Fibroblast of lung (primary cell): ENCODE results near the gene EME1. TPM values are rescaled to one million over a fixed set of nuclear protein-coding genes. Genes with fewer than 3 reads are reported as not detected.
"Not testable (repeated sequence)": the region's sequence is repeated elsewhere in the genome, so short reads cannot be mapped to it uniquely, and the experiment has no call there.

Experiments
- DNase-seq, 2 donors: peaks; one replicate each; pipeline versions ENCODE4 v3.0.0 to v3.0.0-alpha.2; 2010; ENCODE audit warnings: low read depth in 2 of 2
- H2AFZ ChIP-seq: 2 replicates; pipeline ENCODE4 v1.5.1; 2012; ENCODE audit warnings: low read length, control low read depth, inconsistent platforms
- H3K27ac ChIP-seq: 2 replicates; pipeline ENCODE4 v1.5.1; 2011; ENCODE audit warnings: low read length, control low read depth; ENCODE audit not compliant: insufficient read depth
- H3K27me3 ChIP-seq: 2 replicates; pipeline ENCODE4 v1.5.1; 2011; ENCODE audit warnings: mild to moderate bottlenecking, low read length; ENCODE audit not compliant: control insufficient read depth, insufficient read depth
- H3K36me3 ChIP-seq: 2 replicates; pipeline ENCODE4 v1.5.1; 2011; ENCODE audit warnings: low read length; ENCODE audit not compliant: control insufficient read depth, insufficient read depth
- H3K4me1 ChIP-seq: 2 replicates; pipeline ENCODE4 v1.5.1; 2011; ENCODE audit warnings: low read length; ENCODE audit not compliant: control insufficient read depth, insufficient read depth; ENCODE audit errors: extremely low read depth
- H3K4me2 ChIP-seq: 2 replicates; pipeline ENCODE4 v1.5.1; 2011; ENCODE audit warnings: low read length, control low read depth; ENCODE audit not compliant: insufficient read depth; ENCODE audit errors: extremely low read depth
- H3K4me3 ChIP-seq, 4 experiments: fragments of 200-600 bp in 1 of 4; sonication (generic) in 1 of 4; replicated peaks in 1 of 4; 2 replicates each; pipeline ENCODE4 v1.5.1; 2011 to 2016; ENCODE audit warnings: low read length in 4 of 4, low read depth in 3 of 4, mild to moderate bottlenecking in 3 of 4, control low read depth in 2 of 4, inconsistent platforms in 1 of 4, mixed read lengths in 1 of 4; ENCODE audit not compliant: insufficient read depth in 1 of 4; ENCODE audit errors: control extremely low read depth in 1 of 4
- H3K79me2 ChIP-seq: 2 replicates; pipeline ENCODE4 v1.5.1; 2012; ENCODE audit warnings: mild to moderate bottlenecking, low read length, inconsistent platforms; ENCODE audit not compliant: control insufficient read depth, insufficient read depth
- H3K9ac ChIP-seq: 2 replicates; pipeline ENCODE4 v1.5.1; 2011; ENCODE audit warnings: mild to moderate bottlenecking, low read length, control low read depth; ENCODE audit not compliant: insufficient read depth
- H3K9me3 ChIP-seq: 2 replicates; pipeline ENCODE4 v1.5.1; 2012; ENCODE audit warnings: low read depth, low read length; ENCODE audit not compliant: control insufficient read depth, insufficient read depth
- H4K20me1 ChIP-seq: 2 replicates; pipeline ENCODE4 v1.5.1; 2011; ENCODE audit warnings: low read length; ENCODE audit not compliant: control insufficient read depth, insufficient read depth; ENCODE audit errors: extremely low read depth
- EZH2 ChIP-seq: IDR thresholded peaks from 2 replicates; pipeline ENCODE4 v1.5.1; 2012; ENCODE audit warnings: low read length, control low read depth, mild to moderate bottlenecking; ENCODE audit errors: missing control alignments
- polyA plus RNA-seq, 2 donors: library from polyadenylated mRNA; depleted of rRNA in 1 of 2; stranded (reverse) in 1 of 2; unstranded in 1 of 2; fragments of >200 nt; gene quantifications; 2 replicates each; pipeline ENCODE4 v1.2.1, GENCODE V29; 2011 to 2012; ENCODE audit warnings: missing spikeins in 1 of 2
- total RNA-seq: library from RNA; depleted of rRNA; stranded (reverse); fragments of >200 nt; gene quantifications from 2 replicates; pipeline ENCODE4 v1.2.1, GENCODE V29; 2014
- TF ChIP-seq, protein P1 (sequence below), 2 donors: IDR thresholded peaks in 1 of 2; conservative IDR thresholded peaks in 1 of 2; 1 replicate in 1 of 2; 2 replicates in 1 of 2; pipeline ENCODE4 v1.5.1; 2011 to 2012; ENCODE audit warnings: low read length in 2 of 2, control low read depth in 1 of 2, inconsistent platforms in 1 of 2, low read depth in 1 of 2, mild to moderate bottlenecking in 1 of 2

Gene EME1
- total and polyA plus RNA-seq, 2 donors (not counting 1 experiment from before 2014, with no cell fraction given), result 2.3 to 2.7 TPM

DNA sequence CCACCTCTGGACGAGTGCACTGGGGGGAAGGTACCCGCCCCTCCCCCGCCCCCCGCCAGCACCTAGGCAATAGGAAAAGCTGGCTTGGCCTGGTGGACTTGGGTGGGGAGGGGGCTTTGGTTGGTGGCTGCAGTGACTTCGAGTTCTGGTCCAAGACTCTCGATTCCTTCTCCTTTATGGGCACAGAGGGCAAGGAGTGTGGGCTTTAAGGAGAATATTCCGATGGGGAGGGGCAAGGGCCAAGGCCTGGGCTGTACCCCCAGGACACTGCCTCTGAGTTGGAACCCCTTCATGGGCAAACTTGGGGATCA lies 53.4 kb downstream of the EME1 start:
- TF ChIP-seq, protein P1, sequence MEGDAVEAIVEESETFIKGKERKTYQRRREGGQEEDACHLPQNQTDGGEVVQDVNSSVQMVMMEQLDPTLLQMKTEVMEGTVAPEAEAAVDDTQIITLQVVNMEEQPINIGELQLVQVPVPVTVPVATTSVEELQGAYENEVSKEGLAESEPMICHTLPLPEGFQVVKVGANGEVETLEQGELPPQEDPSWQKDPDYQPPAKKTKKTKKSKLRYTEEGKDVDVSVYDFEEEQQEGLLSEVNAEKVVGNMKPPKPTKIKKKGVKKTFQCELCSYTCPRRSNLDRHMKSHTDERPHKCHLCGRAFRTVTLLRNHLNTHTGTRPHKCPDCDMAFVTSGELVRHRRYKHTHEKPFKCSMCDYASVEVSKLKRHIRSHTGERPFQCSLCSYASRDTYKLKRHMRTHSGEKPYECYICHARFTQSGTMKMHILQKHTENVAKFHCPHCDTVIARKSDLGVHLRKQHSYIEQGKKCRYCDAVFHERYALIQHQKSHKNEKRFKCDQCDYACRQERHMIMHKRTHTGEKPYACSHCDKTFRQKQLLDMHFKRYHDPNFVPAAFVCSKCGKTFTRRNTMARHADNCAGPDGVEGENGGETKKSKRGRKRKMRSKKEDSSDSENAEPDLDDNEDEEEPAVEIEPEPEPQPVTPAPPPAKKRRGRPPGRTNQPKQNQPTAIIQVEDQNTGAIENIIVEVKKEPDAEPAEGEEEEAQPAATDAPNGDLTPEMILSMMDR (conservative IDR thresholded peaks at IDR 0.05 in 1 of 2, IDR thresholded peaks at IDR 0.05 in 1 of 2; ENCODE audit: low read depth in 1 of 2, low read length in 2 of 2), result no peak
- no peak for TF ChIP-seq EZH2
- H4K20me1 ChIP-seq, result no peaks in the 10 kb centered on the region

GRCh38 chr17:50426814-50427787 lies 54.1 kb downstream of the EME1 start:
- peak; percentile 17 to 35 for DNase-seq
- Histone ChIP-seq H3K9ac (no peak overlapping the region), H3K4me1 (peaks cover 12% of the 10 kb centered on the region), H3K4me2 (peak overlapping the region; percentile 89), H3K79me2 (no peaks in the 10 kb centered on the region), H2AFZ (peak overlapping the region; percentile 33), H3K36me3 (no peaks in the 10 kb centered on the region), H3K27ac (peak overlapping the region; percentile 22), H3K9me3 (no peaks in the 10 kb centered on the region), H4K20me1 (no peaks in the 10 kb centered on the region), H3K4me3 (peak overlapping the region; percentile 62 to 80 (median 68)), H3K27me3 (no peaks in the 10 kb centered on the region)
- TF ChIP-seq EZH2, result no peak
- TF ChIP-seq, protein P1 (conservative IDR thresholded peaks at IDR 0.05 in 1 of 2, IDR thresholded peaks at IDR 0.05 in 1 of 2; ENCODE audit: low read depth in 1 of 2, low read length in 2 of 2), result peak; percentile 18 to 19

More for the DNA sequence above, 53.4 kb downstream of the EME1 start:
- Histone ChIP-seq H3K9ac (peak overlapping the region; percentile 48), H3K27ac (peak overlapping the region; percentile 22), H3K36me3 (no peaks in the 10 kb centered on the region), H3K4me3 (peak overlapping the region; percentile 62 to 80 (median 68)), H2AFZ (no peak overlapping the region), H3K27me3 (no peaks in the 10 kb centered on the region), H3K4me2 (peak overlapping the region; percentile 89), H3K9me3 (no peaks in the 10 kb centered on the region), H3K4me1 (peaks cover 12% of the 10 kb centered on the region), H3K79me2 (no peaks in the 10 kb centered on the region)
- DNase-seq, result no peak

DNA sequence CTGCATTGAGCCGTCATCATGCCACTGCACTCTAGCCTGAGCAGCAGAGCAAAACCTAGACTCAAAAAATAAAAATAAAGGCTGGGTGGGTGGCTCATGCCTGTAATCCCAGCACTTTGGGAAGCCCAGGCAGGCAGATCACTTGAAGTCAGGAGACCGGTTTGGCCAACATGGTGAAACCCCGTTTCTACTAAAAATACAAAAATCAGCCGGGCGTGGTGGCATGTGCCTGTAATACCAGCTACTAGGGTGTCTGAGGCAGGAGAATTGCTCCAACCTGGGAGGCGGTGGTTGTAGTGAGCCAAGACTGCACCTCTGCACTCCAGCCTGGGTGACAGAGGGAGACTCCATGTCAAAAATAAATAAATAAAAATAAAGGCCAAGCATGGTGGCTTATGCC lies 55.1 kb downstream of the EME1 start:
- not testable (repeated sequence) for H3K27me3 ChIP-seq, H3K79me2 ChIP-seq, H4K20me1 ChIP-seq, H3K27ac ChIP-seq, H3K4me2 ChIP-seq, H3K4me3 ChIP-seq, DNase-seq, H3K9me3 ChIP-seq, H2AFZ ChIP-seq, H3K36me3 ChIP-seq, H3K9ac ChIP-seq
- H3K4me1 ChIP-seq, result peaks cover 12% of the 10 kb centered on the region
